GM13977 (cell line): ENCODE data around the gene PRKD1.

Experiments
- DNase-seq: peaks from one replicate; pipeline ENCODE4 v3.0.0; 2012; ENCODE audit warnings: low spot score
- CTCF ChIP-seq: IDR thresholded peaks from 2 replicates; pipeline ENCODE4 v1.5.1; 2012; ENCODE audit warnings: mild to moderate bottlenecking, control low read depth; ENCODE audit not compliant: insufficient read depth; ENCODE audit errors: extremely low read depth, missing control alignments
- in situ Hi-C: fragments of 300-500 bp; cut with MboI; formaldehyde crosslinking; loops from one replicate; pipeline ENCODE4 v1.12.0; 2022; ENCODE audit warnings: low sequenced_read_pairs, low pct_unique_long_range_greater_than_20kb, mixed read lengths, inconsistent platforms; ENCODE audit not compliant: unreplicated experiment

The PRKD1 gene

DNA sequence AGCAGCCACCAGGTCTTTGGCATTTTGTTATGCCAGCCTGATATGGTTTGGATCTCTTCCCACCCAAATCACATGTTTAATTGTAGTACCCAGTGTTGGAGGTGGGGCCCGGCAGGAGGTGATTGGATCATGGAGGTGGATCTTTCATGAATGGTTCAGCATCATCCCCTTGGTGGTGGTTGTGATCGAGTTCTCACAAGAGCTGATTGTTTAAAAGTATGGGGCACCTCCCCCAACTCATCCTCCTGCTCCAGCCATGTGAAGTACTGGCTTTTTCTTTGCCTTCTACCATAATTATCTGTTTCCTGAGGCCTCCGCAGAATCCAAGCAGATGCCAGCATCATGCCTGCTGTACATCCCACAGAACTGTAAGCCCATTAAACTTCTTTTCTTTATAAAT is 12.8 kb upstream of the PRKD1 start:
- no peak for TF ChIP-seq CTCF
- in situ Hi-C loops = no loop called here
- no peak for DNase-seq

- in situ Hi-C loops = no loop called here
- no peak for DNase-seq
- TF ChIP-seq CTCF = no peak
Measured at GRCh38 chr14:29937116-29937515, 9.5 kb upstream of the PRKD1 start.

DNA sequence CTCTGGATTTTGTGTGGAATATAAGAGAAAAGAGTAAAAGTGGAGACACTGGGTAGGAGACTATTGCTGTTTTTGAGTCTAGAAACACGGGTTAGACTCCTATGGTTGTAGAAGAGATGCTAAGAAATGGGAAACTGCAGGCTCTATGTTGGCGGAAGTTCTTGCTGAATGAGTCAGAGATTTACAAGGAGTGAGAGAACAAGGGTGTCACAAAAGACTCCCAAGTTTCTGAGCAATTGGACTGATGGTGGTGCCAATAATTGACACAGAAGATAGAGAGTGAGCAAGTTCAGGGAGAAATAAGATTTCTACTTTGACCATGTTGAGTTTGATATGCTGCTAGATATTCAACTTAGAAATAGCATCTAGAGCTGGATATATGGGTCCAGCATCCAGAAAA is 2.6 kb upstream of the PRKD1 start:
- TF ChIP-seq CTCF = no peak
- in situ Hi-C loops = no loop called here
- no peak for DNase-seq

DNA sequence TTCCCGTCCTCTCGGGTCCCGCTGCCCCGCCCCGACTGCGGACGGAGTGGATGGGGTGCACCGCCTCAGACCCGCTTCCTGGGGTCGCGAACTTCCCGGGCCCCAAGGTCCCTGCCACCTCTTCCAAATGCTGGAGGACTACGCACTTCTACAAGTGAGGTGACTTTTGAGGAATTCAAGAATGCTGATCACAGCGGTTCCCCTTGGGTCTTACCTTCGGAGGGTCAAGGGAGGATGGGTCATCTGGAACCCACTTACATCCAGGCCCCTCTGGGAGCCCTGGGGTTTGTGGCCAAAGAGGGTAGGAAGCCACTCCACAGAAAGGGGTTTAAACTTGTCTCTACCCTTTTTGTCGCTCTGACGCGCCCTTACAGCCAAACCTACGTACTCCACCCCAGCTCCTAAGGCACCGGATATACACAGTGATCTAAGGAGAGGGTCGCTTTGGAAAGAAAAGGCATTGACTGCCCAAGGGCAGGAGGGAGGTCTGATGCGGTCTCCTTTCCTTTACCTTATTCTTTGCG is 532 bp upstream of the PRKD1 start:
- in situ Hi-C loops = no loop called here
- TF ChIP-seq CTCF = no peak

GRCh38 chr14:29926701-29927375 is 809 bp downstream of the PRKD1 start:
- peak; percentile 45 for DNase-seq
- no peak for TF ChIP-seq CTCF
- in situ Hi-C loops = no loop called here

More for the DNA sequence above, 532 bp upstream of the PRKD1 start:
- no peak for DNase-seq

DNA sequence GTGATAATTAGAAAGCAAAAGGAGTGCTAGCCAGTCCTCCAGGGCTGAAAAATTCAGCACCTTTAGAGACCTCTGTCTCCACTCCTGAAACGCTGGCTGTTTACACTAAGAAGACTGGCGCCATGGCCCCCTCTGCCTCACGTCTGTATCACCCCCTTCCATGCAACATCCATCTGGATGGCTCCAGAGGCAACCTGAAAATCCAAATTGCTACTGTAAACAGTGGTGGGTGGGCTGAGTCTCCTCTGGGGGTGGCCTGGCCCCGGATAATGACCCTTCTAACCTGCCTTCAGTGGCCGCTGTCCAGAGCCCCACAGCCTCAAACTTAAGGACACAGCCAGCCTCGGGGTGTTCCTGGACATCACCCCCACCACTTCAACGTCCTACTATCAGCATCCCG is 1.4 kb downstream of the PRKD1 start:
- no peak for TF ChIP-seq CTCF
- in situ Hi-C loops = no loop called here
- no peak for DNase-seq
